GM12891 (cell line): ENCODE measurements around the gene KRT28.
"Not testable (repeated sequence)": the region's sequence is repeated elsewhere in the genome, so short reads cannot be mapped to it uniquely, and the experiment has no call there.

Source experiments
- POLR2A ChIP-seq: IDR thresholded peaks from 2 replicates; pipeline ENCODE4 v1.6.1; 2011; ENCODE audit warnings: low read depth, low read length, control low read depth
- POLR2AphosphoS5 ChIP-seq: IDR thresholded peaks from 2 replicates; pipeline ENCODE4 v1.6.1; 2011; ENCODE audit warnings: low read depth, low read length, control low read depth

DNA sequence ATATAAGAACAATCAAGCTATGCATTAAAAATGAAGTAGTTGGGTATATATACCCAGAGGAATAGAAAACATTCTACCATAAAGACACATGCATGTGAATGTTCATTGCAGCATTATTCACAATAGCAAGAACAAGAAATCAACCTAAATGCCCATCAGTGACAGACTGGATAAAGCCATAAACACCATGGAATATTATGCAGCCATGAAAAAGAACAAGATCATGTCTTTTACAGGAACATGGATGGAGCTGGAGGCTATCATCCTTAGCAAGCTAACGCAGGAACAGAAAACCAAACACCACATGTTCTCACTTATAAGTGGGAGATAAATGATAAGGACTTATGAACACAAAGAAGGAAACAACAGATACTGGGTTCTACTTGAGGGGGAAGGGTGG is 51.1 kb downstream of the KRT28 start:
- TF ChIP-seq POLR2AphosphoS5, POLR2A: not testable (repeated sequence)
